Colonic mucosa (tissue), 4 donors: ENCODE results near the gene MNT. TPM values are rescaled to one million over a fixed set of nuclear protein-coding genes. Genes with fewer than 3 reads are reported as not detected.

Experiments used
- DNase-seq: peaks from one replicate; pipeline ENCODE4 v3.0.0-alpha.2; 2020
- H3K27ac ChIP-seq: fragments of 200-600 bp; one replicate; pipeline ENCODE4 v1.8.0; 2021
- H3K27me3 ChIP-seq: fragments of 200-600 bp; one replicate; pipeline ENCODE4 v1.8.0; 2021
- H3K36me3 ChIP-seq: fragments of 200-600 bp; one replicate; pipeline ENCODE4 v1.8.0; 2021
- H3K4me1 ChIP-seq: fragments of 200-600 bp; one replicate; pipeline ENCODE4 v1.8.0; 2021; ENCODE audit warnings: mild to moderate bottlenecking
- H3K4me3 ChIP-seq: fragments of 200-600 bp; one replicate; pipeline ENCODE4 v1.8.0; 2021
- H3K9ac ChIP-seq, 2 donors: one replicate each; pipeline ENCODE4 v1.7.0; 2013; ENCODE audit warnings: control low read depth in 2 of 2, low read depth in 2 of 2, low read length in 2 of 2
- H3K9me3 ChIP-seq: fragments of 200-600 bp; one replicate; pipeline ENCODE4 v1.8.0; 2021
- intact Hi-C: fragments of 100-400 bp; cut with DNase I; formaldehyde crosslinking; loops from one replicate; pipeline ENCODE4 v1.14.1; 2022
- total RNA-seq, 2 donors: library from RNA; stranded (reverse); fragmentation: NEBNext Ultra II Directional in 1 of 2; extraction: Animal tissue kit (Norgen Biotek cat#: 25700) in 1 of 2; gene quantifications; one replicate each; pipeline ENCODE4 v1.2.1, GENCODE V29; 2021
- TF ChIP-seq, protein P1 (sequence below): fragments of 200-600 bp; IDR thresholded peaks from one replicate; pipeline ENCODE4 v1.8.0; 2022; ENCODE audit warnings: antibody characterized with exemption, mild to moderate bottlenecking
- donor health status: healthy.
- donor health status: DM: no; HTN: no; CAD: no.
- donor health status: DM: no; HTN: no; CAD: no.

The MNT gene
- total RNA-seq, 2 donors from 2014 or later: 20.7 to 29.3 TPM

DNA sequence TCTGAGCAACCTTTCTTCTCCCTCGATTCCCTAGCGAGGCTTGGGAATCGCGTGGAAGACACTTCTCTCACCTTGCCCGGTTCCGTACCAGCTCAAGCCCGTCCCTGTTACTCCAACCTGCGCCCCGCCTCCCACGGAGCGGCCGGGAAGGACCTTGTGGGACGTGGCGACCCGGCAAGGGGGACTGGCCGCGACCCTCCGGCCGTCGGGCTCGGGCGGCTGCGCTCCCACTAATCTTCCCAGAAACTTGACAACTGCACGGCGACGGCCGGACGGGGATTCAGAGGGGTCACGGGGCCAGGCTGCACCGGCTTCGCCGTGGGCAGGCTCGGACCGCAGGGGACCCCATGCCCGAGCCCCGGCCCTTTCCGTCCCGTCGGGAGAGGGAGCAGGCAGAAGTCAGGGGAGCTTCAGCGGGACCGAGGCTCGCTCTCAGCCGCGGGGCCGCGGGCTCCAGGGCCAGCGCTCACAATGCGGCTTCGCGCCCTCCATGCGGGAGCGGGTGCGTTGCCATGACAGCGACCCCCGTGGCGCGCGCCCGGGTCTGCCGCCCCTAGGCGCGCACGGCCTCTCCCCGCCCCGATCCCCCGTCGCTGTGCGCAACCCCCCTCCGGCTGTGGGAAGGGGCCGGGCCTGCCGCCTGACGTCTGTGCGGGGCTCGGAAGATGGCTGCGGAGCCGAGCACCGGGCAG lies 63.9 kb downstream of the MNT start, which contains the start of gene SGSM2:
Gene SGSM2, plus strand, starts transcription at position 650 of the 692 bp plus-strand sequence. CDS start 188 bp downstream, outside the sequence.
- TF ChIP-seq, protein P1, sequence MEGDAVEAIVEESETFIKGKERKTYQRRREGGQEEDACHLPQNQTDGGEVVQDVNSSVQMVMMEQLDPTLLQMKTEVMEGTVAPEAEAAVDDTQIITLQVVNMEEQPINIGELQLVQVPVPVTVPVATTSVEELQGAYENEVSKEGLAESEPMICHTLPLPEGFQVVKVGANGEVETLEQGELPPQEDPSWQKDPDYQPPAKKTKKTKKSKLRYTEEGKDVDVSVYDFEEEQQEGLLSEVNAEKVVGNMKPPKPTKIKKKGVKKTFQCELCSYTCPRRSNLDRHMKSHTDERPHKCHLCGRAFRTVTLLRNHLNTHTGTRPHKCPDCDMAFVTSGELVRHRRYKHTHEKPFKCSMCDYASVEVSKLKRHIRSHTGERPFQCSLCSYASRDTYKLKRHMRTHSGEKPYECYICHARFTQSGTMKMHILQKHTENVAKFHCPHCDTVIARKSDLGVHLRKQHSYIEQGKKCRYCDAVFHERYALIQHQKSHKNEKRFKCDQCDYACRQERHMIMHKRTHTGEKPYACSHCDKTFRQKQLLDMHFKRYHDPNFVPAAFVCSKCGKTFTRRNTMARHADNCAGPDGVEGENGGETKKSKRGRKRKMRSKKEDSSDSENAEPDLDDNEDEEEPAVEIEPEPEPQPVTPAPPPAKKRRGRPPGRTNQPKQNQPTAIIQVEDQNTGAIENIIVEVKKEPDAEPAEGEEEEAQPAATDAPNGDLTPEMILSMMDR: no peak
- peaks cover 5% of the 10 kb centered on the region for H3K4me1 ChIP-seq
- peak; percentile 60 for DNase-seq
- H3K4me3 ChIP-seq: peak within 1 kb of the TSS; percentile 64
- intact Hi-C loops: loop anchor here (5.0 kb wide), 1 partner anchor 35 kb away; the partner anchor contains the start of genes SMG6 and SRR
- H3K9me3 ChIP-seq: no peaks in the 10 kb centered on the region
- peaks cover 1% of the 10 kb centered on the region for H3K36me3 ChIP-seq
- peak within 1 kb of the TSS; percentile 90 to 95 for H3K9ac ChIP-seq
- H3K27me3 ChIP-seq: no peaks in the 10 kb centered on the region
- H3K27ac ChIP-seq: peak within 1 kb of the TSS; percentile 83

DNA sequence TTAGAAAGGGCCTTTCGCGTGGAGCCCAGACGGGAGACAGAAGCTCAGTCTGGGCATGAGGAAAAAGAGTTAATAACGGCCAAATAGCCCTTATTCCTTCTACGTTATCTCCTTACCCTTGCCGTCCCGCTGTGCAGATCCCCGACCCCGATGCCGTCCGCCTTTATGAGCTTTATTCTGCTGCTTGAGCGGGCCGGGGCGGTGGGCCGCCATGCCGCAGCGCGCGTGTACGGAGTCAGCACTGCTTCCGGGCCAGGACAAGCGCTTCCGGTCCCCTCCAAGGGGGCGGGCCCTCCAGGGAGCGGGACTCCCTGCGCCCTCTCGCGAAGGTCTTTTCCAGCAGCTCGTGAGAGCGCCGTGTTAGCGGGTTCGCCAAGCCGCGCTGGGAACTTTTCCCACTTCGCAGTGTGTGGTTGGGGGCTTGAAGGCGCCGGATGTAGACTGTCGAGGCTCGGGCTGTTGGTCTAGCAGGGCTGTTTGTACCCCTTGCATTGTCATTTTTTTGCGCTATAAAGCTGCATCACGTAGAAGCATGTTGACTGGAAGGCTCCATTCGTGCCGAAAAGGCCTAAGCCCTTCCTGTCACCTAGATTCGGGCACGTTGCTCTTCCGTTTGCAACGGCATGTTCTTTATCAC lies 64.5 kb downstream of the MNT start, which contains the start of gene TSR1:
Gene TSR1, minus strand, starts transcription at position 243 of the 637 bp plus-strand sequence. Its CDS starts 30 bp downstream, at position 213.
- Histone ChIP-seq H3K27ac (peak within 1 kb of the TSS; percentile 83), H3K27me3 (no peaks in the 10 kb centered on the region), H3K9ac (peak within 1 kb of the TSS; percentile 90 to 95), H3K4me3 (peak within 1 kb of the TSS; percentile 64), H3K36me3 (peaks cover 7% of the 10 kb centered on the region), H3K4me1 (peaks cover 5% of the 10 kb centered on the region), H3K9me3 (no peaks in the 10 kb centered on the region)
- TF ChIP-seq, protein P1: no peak
- peak; percentile 93 for DNase-seq
- intact Hi-C loops: loop anchor here (5.0 kb wide), 1 partner anchor 34 kb away; the partner anchor contains the start of genes SMG6 and SRR

DNA sequence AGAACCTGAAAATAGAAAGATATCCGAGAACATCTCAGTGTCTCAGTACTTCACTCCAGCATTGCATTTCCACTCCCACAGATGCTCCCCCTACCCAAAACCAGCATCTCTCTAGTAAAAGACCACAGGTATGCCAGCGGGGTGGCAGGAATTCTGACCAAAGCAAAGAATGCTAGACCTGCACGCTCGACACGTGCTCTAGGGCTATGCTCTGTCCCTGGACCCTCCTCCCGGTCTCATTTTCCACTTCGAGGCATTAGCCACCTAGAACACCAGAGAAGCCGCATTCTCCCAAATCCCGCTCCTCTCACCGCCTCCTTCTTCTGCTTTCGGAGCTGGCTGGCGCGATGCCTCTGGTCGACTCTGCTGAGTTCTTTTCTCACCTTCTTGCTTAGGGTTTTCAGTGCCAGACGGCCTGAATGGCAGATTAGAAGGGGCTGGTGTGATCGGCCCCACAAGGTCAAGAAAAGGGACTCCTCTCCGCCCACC lies 65.1 kb downstream of the MNT start:
- H3K27me3 ChIP-seq: no peaks in the 10 kb centered on the region
- peaks cover 5% of the 10 kb centered on the region for H3K4me1 ChIP-seq
- peaks cover 7% of the 10 kb centered on the region for H3K36me3 ChIP-seq
- peak overlapping the region; percentile 65 to 95 for H3K9ac ChIP-seq
- peak overlapping the region; percentile 64 for H3K4me3 ChIP-seq
- intact Hi-C loops: loop anchor here (5.0 kb wide), 1 partner anchor 33 kb away; the partner anchor contains the start of genes SMG6 and SRR
- TF ChIP-seq, protein P1: no peak
- H3K27ac ChIP-seq: no peak overlapping the region
- DNase-seq: peak; percentile 32
- H3K9me3 ChIP-seq: no peaks in the 10 kb centered on the region

Other genes with a start within 250 kb of the MNT start
- 10 to 100 TPM; 18.3 to 23.6 TPM for gene SMG6, start 97.3 kb downstream of the MNT start, total RNA-seq
- gene SRR, start 97.1 kb downstream of the MNT start, total RNA-seq: 10 to 100 TPM in 1 of 2 donors, 1 to 10 TPM in 1; 9.0 to 11.0 TPM
- gene TSR1, start 64.6 kb downstream of the MNT start, total RNA-seq: 10 to 100 TPM; 13.7 to 28.5 TPM
- gene SGSM2, start 63.6 kb downstream of the MNT start, total RNA-seq: 10 to 100 TPM; 26.7 to 27.6 TPM
- 10 to 100 TPM; 16.3 to 23.1 TPM for gene METTL16, start 110.8 kb upstream of the MNT start, total RNA-seq
- gene PAFAH1B1, start 192.6 kb upstream of the MNT start, total RNA-seq: 100 to 1,000 TPM; 102 to 155 TPM